Ishikawa (cell line): ENCODE measurements around the gene ABHD1.

Experiments used
- CEBPB ChIP-seq: IDR thresholded peaks from 2 replicates; pipeline ENCODE4 v1.6.1; 2012
- EGR1 ChIP-seq: IDR thresholded peaks from 2 replicates; pipeline ENCODE4 v1.6.1; 2012
- EP300 ChIP-seq: IDR thresholded peaks from 2 replicates; pipeline ENCODE4 v1.6.1; 2012; ENCODE audit warnings: borderline replicate concordance
- FOXM1 ChIP-seq: IDR thresholded peaks from 2 replicates; pipeline ENCODE4 v1.6.1; 2012; ENCODE audit warnings: low read depth, borderline replicate concordance
- NFIC ChIP-seq: IDR thresholded peaks from 2 replicates; pipeline ENCODE4 v1.6.1; 2012
- RAD21 ChIP-seq: IDR thresholded peaks from 2 replicates; pipeline ENCODE4 v1.6.1; 2012; ENCODE audit warnings: low read depth
- TAF1 ChIP-seq: IDR thresholded peaks from 2 replicates; pipeline ENCODE4 v1.6.1; 2012; ENCODE audit warnings: low read depth, mild to moderate bottlenecking
- YY1 ChIP-seq: IDR thresholded peaks from 2 replicates; pipeline ENCODE4 v1.6.1; 2012; ENCODE audit warnings: low read depth
- TF ChIP-seq, protein P1 (sequence below): IDR thresholded peaks from 2 replicates; pipeline ENCODE4 v1.6.1; 2012; ENCODE audit warnings: low read depth, mild to moderate bottlenecking
- TF ChIP-seq, protein P2 (sequence below): IDR thresholded peaks from 2 replicates; pipeline ENCODE4 v1.6.1; 2012

DNA sequence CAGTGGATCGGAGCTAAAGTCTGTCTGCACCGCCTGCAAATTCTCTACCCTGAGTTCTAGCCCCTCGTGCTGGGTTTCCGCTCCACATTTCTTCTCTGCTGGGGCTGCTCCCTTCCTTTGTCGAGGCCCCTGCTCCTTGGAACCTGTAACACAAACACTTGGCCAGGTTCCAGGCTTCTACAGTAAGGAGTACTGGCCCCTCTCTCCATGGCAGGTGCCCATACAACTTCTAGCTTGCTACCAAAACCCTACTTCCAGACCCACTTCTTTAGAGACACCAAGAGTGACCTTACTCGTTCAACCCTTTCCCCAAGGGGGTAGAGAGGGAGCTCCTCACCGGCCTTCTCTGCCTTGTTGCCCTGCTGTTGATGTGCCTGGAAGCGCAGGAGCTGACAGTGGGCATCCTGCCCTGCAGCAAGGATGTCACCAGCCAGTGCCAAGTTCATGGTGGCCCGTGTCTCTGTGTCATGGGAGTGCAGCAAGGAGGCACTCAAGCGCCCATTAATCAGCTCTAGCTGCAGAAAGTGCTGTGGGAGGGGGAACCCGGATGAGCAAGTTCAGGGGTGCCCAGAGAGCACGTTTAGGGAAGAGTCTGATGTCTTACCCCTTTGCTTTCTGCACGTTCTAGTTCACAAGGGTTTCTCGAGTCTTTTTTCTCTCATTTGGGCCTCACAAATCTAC lies 9.7 kb downstream of the ABHD1 start:
- TF ChIP-seq CEBPB (no peak), EP300 (no peak), FOXM1 (no peak), NFIC (no peak), RAD21 (no peak), TAF1 (peak; percentile 15; the same call in 1 of the 2 replicates), YY1 (no peak), EGR1 (no peak)
- TF ChIP-seq, protein P1, sequence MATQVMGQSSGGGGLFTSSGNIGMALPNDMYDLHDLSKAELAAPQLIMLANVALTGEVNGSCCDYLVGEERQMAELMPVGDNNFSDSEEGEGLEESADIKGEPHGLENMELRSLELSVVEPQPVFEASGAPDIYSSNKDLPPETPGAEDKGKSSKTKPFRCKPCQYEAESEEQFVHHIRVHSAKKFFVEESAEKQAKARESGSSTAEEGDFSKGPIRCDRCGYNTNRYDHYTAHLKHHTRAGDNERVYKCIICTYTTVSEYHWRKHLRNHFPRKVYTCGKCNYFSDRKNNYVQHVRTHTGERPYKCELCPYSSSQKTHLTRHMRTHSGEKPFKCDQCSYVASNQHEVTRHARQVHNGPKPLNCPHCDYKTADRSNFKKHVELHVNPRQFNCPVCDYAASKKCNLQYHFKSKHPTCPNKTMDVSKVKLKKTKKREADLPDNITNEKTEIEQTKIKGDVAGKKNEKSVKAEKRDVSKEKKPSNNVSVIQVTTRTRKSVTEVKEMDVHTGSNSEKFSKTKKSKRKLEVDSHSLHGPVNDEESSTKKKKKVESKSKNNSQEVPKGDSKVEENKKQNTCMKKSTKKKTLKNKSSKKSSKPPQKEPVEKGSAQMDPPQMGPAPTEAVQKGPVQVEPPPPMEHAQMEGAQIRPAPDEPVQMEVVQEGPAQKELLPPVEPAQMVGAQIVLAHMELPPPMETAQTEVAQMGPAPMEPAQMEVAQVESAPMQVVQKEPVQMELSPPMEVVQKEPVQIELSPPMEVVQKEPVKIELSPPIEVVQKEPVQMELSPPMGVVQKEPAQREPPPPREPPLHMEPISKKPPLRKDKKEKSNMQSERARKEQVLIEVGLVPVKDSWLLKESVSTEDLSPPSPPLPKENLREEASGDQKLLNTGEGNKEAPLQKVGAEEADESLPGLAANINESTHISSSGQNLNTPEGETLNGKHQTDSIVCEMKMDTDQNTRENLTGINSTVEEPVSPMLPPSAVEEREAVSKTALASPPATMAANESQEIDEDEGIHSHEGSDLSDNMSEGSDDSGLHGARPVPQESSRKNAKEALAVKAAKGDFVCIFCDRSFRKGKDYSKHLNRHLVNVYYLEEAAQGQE = no peak
- TF ChIP-seq, protein P2, sequence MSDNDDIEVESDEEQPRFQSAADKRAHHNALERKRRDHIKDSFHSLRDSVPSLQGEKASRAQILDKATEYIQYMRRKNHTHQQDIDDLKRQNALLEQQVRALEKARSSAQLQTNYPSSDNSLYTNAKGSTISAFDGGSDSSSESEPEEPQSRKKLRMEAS = no peak
